ENCODE results near the gene RALGAPB. TPM values are rescaled to one million over a fixed set of nuclear protein-coding genes. Genes with fewer than 3 reads are reported as not detected.
A peak's percentile ranks its signal among the peaks of the same experiment; 100 is the strongest.

The RALGAPB gene
- total and polyA plus RNA-seq, 2 of the 13 experiments (the other 11 are each of a cell fraction or from before 2014, with no cell fraction given): 17.6 to 30.6 TPM

GRCh38 chr20:38445381-38445796 lies 27.3 kb upstream of the RALGAPB start (continued):
- TF ChIP-seq ZBTB26 (CRISPR knock-in tag; IDR thresholded peaks at IDR 0.05; ENCODE audit: borderline replicate concordance): 0 out of 2 replicates have a peak, but pooled peaks have one; percentile 28
- 0 out of 2 replicates have a peak, but pooled peaks have one; percentile 5 for TF ChIP-seq EHMT2 (IDR thresholded peaks at IDR 0.05; ENCODE audit: borderline replicate concordance, low read depth, low read length)
- TF ChIP-seq NBN (conservative IDR thresholded peaks at IDR 0.05): no peak
- TF ChIP-seq GTF3A (CRISPR knock-in tag; conservative IDR thresholded peaks at IDR 0.05): no peak
- no peak for TF ChIP-seq STAT6 (CRISPR knock-in tag; IDR thresholded peaks at IDR 0.05; ENCODE audit: borderline replicate concordance)
- TF ChIP-seq REPIN1 (CRISPR knock-in tag; IDR thresholded peaks at IDR 0.05; ENCODE audit: borderline replicate concordance, low read depth): no peak
- TF ChIP-seq ZNF280D (CRISPR knock-in tag; IDR thresholded peaks at IDR 0.05): peak; percentile 20; the same call in 1 of the 2 replicates
- TF ChIP-seq PLRG1 (conservative IDR thresholded peaks at IDR 0.05): no peak
- TF ChIP-seq ZNF704 (CRISPR knock-in tag; IDR thresholded peaks at IDR 0.05; ENCODE audit: borderline replicate concordance): no peak
- TF ChIP-seq EP300 (IDR thresholded peaks at IDR 0.05; ENCODE audit: low read depth in 2 of 2, low read length in 2 of 2): no peak
- no peak for TF ChIP-seq EP300 (CRISPR knock-in tag; IDR thresholded peaks at IDR 0.05; ENCODE audit: borderline replicate concordance)
- peak; percentile 27; the same call in 1 of the 2 replicates for TF ChIP-seq ARID5B (CRISPR knock-in tag; IDR thresholded peaks at IDR 0.05)
- no peak for TF ChIP-seq ZNF101 (CRISPR knock-in tag; IDR thresholded peaks at IDR 0.05; ENCODE audit: borderline replicate concordance, low read depth)
- TF ChIP-seq FOXA3 (CRISPR knock-in tag; IDR thresholded peaks at IDR 0.05): 0 out of 2 replicates have a peak, but pooled peaks have one; percentile 15
